ENCODE measurements around the gene FHAD1. TPM values are rescaled to one million over a fixed set of nuclear protein-coding genes. Genes with fewer than 3 reads are reported as not detected.

FHAD1 gene
- total and polyA plus RNA-seq, 10 of the 15 experiments (the other 5 are each of a cell fraction or from before 2014, with no cell fraction given) = 0.09 to 1.0 (median 0.32) TPM; not detected in 2

DNA sequence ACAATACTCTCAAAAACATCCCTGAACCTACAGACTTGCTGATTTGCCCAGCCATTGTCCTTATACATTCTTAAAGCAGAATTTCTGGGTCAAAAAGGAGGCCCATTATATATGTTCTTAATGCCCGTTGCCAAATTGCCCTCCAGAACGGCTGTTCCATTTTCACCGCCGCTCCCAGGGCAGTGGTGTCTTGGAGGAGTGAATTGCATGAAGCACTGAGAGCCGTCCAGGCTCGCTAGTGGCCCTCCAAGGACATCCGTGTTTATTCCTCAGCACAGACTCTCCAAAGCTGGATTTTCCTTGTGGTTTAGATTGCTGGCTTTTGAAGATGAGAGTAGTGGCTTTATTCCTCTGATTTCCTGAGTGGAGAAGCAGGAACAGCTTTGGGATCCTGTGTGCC, 68.8 kb downstream of the FHAD1 start:
- CTCF ChIA-PET = interaction anchor here (1.0 to 3.6 kb wide), 2 partner anchors 115 to 205 kb away, joined by 3 to 18 read pairs; no protein-coding TSS in a partner anchor
- no TSS peak for BruUV-seq (replicated peaks)
- FAIRE-seq = no peak

DNA sequence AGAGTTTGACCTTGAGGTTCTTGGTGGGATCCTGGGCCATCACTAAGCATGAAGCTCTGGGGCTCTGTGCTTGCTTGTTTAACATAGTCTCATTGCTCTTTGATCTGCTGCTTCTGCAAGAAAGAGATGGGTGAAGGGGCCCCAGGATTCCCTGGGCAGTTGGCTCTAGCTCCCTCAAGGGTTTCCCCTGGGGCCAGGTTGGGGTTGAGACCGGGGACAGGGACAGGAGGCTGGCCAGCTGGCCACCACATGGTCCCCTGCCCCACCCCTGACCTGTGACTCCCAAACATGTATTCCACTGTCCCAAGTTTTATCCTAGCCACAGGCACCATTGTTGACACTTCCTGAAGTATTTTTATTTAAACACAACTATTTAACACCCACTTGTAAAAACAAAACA, 69.5 kb downstream of the FHAD1 start:
- TF ChIP-seq NFIC (IDR thresholded peaks at IDR 0.05; ENCODE audit: low read depth, low read length) (no peak), RCOR1 (conservative IDR thresholded peaks at IDR 0.05; ENCODE audit: low read depth, low read length) (no peak)
- TF ChIP-seq, protein P1, sequence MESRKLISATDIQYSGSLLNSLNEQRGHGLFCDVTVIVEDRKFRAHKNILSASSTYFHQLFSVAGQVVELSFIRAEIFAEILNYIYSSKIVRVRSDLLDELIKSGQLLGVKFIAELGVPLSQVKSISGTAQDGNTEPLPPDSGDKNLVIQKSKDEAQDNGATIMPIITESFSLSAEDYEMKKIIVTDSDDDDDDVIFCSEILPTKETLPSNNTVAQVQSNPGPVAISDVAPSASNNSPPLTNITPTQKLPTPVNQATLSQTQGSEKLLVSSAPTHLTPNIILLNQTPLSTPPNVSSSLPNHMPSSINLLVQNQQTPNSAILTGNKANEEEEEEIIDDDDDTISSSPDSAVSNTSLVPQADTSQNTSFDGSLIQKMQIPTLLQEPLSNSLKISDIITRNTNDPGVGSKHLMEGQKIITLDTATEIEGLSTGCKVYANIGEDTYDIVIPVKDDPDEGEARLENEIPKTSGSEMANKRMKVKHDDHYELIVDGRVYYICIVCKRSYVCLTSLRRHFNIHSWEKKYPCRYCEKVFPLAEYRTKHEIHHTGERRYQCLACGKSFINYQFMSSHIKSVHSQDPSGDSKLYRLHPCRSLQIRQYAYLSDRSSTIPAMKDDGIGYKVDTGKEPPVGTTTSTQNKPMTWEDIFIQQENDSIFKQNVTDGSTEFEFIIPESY (IDR thresholded peaks at IDR 0.05) = no peak
- Histone ChIP-seq H4K20me1 (ENCODE audit: control insufficient read depth, insufficient read depth) (no peaks in the 10 kb centered on the region), H3K4me2 (ENCODE audit: control insufficient read depth, insufficient read depth) (no peak overlapping the region), H3K4me3 (no peak overlapping the region), H3K4me1 (ENCODE audit: control insufficient read depth, insufficient read depth, low read length) (no peaks in the 10 kb centered on the region), H3K9me3 (replicated peaks; ENCODE audit: control insufficient read depth, insufficient read depth, low read length) (peaks cover 4% of the 10 kb centered on the region; the same call in 2 of the 3 replicates), H3K27ac (ENCODE audit: control insufficient read depth, insufficient read depth) (no peak overlapping the region), H3K9ac (ENCODE audit: control insufficient read depth, insufficient read depth, low read length) (no peak overlapping the region), H3K27me3 (replicated peaks in 1 of 2; ENCODE audit: control insufficient read depth in 2 of 2, insufficient read depth in 2 of 2, low read length in 1 of 2) (0 out of 4 replicates have a peak, but pooled peaks cover 0 to 2% of the 10 kb centered on the region in 2 experiments), H3K36me3 (ENCODE audit: control insufficient read depth in 2 of 2, insufficient read depth in 2 of 2, low read length in 1 of 2) (no peaks in the 10 kb centered on the region), H2AFZ (ENCODE audit: control insufficient read depth, low read depth, low read length) (no peak overlapping the region), H3K79me2 (ENCODE audit: control insufficient read depth, insufficient read depth, low read length) (no peaks in the 10 kb centered on the region)
- BruUV-seq (replicated peaks) = no TSS peak
- POLR2A ChIA-PET = interaction anchor here (0.6 kb wide), 1 partner anchor 578 kb away, joined by 3 read pairs; no protein-coding TSS in a partner anchor
- WGBS (ENCODE audit: insufficient coverage, insufficient replicate concordance, low lambda C conversion rate, missing lambda C conversion rate) = 0% methylated on average over 1 of the region's 1 CpG
- CTCF ChIA-PET = interaction anchor here (0.6 to 3.6 kb wide), 4 partner anchors 12 to 206 kb away, joined by 3 to 18 read pairs (median 4); no protein-coding TSS in a partner anchor
- in situ Hi-C loops (cut with MboI) = no loop called here
- ATAC-seq (no peak), DNase-seq (ENCODE audit: low read depth, low spot score) (no peak), FAIRE-seq (no peak)
- RAD21 ChIA-PET (ENCODE audit: unreplicated experiment) = no interaction called here
- intact Hi-C loops (cut with micrococcal nuclease; ENCODE audit: unreplicated experiment) = no loop called here
- SMC1A ChIA-PET (ENCODE audit: uncharacterized antibody, unreplicated experiment) = no interaction called here

More for the DNA sequence above, 68.8 kb downstream of the FHAD1 start:
- Histone ChIP-seq H3K9me3 (replicated peaks; ENCODE audit: control insufficient read depth, insufficient read depth, low read length) (peaks cover 4% of the 10 kb centered on the region; the same call in 2 of the 3 replicates), H3K36me3 (ENCODE audit: control insufficient read depth in 2 of 2, insufficient read depth in 2 of 2, low read length in 1 of 2) (no peaks in the 10 kb centered on the region), H3K79me2 (ENCODE audit: control insufficient read depth, insufficient read depth, low read length) (no peaks in the 10 kb centered on the region), H3K4me3 (no peak overlapping the region), H3K27me3 (replicated peaks in 1 of 2; ENCODE audit: control insufficient read depth in 2 of 2, insufficient read depth in 2 of 2, low read length in 1 of 2) (peaks cover 0 to 2% of the 10 kb centered on the region in 2 experiments; a peak in 1 of 4 replicates), H3K27ac (ENCODE audit: control insufficient read depth, insufficient read depth) (no peak overlapping the region), H3K9ac (ENCODE audit: control insufficient read depth, insufficient read depth, low read length) (no peak overlapping the region), H2AFZ (ENCODE audit: control insufficient read depth, low read depth, low read length) (no peak overlapping the region), H4K20me1 (ENCODE audit: control insufficient read depth, insufficient read depth) (no peaks in the 10 kb centered on the region), H3K4me1 (ENCODE audit: control insufficient read depth, insufficient read depth, low read length) (no peaks in the 10 kb centered on the region), H3K4me2 (ENCODE audit: control insufficient read depth, insufficient read depth) (no peak overlapping the region)
- ChIA-PET SMC1A (ENCODE audit: uncharacterized antibody, unreplicated experiment) (no interaction called here), RAD21 (ENCODE audit: unreplicated experiment) (interaction anchor here (0.7 kb wide), 1 partner anchor 251 kb away, joined by 3 read pairs; no protein-coding TSS in a partner anchor), POLR2A (no interaction called here)
- intact Hi-C loops (cut with micrococcal nuclease; ENCODE audit: unreplicated experiment) = no loop called here
- in situ Hi-C loops (cut with MboI) = no loop called here
- TF ChIP-seq HCFC1 (IDR thresholded peaks at IDR 0.05; ENCODE audit: low read length) = no peak
- DNase-seq (ENCODE audit: low read depth, low spot score) (no peak), ATAC-seq (no peak)
- WGBS (ENCODE audit: insufficient coverage, insufficient replicate concordance, low lambda C conversion rate, missing lambda C conversion rate) = 53% methylated on average over 7 of the region's 7 CpGs
